Breast epithelium (tissue), 4 donors: ENCODE results near the gene TP53I13. TPM values are rescaled to one million over a fixed set of nuclear protein-coding genes. Genes with fewer than 3 reads are reported as not detected.
A peak's percentile ranks its signal among the peaks of the same experiment; 100 is the strongest.

Experiments
- DNase-seq, 2 donors: peaks; one replicate each; pipeline ENCODE4 v3.0.0-alpha.2; 2019; ENCODE audit warnings: low spot score in 2 of 2
- H3K27ac ChIP-seq, 2 donors: fragments of 200-600 bp; sonication (generic) in 1 of 2; one replicate each; pipeline ENCODE4 v1.5.1; 2016 to 2019; ENCODE audit warnings: mild to moderate bottlenecking in 1 of 2
- H3K27me3 ChIP-seq, 2 donors: fragments of 200-600 bp; sonication (generic) in 1 of 2; one replicate each; pipeline versions ENCODE4 v1.5.1 to v1.6.0; 2017 to 2019; ENCODE audit warnings: control low read depth in 1 of 2, mild to moderate bottlenecking in 1 of 2
- H3K36me3 ChIP-seq: fragments of 200-600 bp; one replicate; pipeline ENCODE4 v1.5.1; 2019
- H3K4me1 ChIP-seq, 2 donors: fragments of 200-600 bp; sonication (generic); one replicate each; pipeline ENCODE4 v1.5.1; 2016 to 2019; ENCODE audit warnings: control low read depth in 1 of 2
- H3K4me3 ChIP-seq, 3 donors: fragments of 200-600 bp; sonication (generic); 1 replicate in 2 of 3; 2 replicates in 1 of 3; pipeline ENCODE4 v1.5.1; 2016 to 2019; ENCODE audit warnings: mild to moderate bottlenecking in 3 of 3, moderate library complexity in 2 of 3
- H3K9me3 ChIP-seq, 2 donors: fragments of 200-600 bp; sonication (generic) in 1 of 2; one replicate each; pipeline ENCODE4 v1.5.1; 2016 to 2019; ENCODE audit warnings: control low read depth in 1 of 2
- POLR2A ChIP-seq: fragments of 450-650 bp; IDR thresholded peaks from one replicate; pipeline ENCODE4 v1.6.1; 2016; ENCODE audit warnings: antibody characterized with exemption, mild to moderate bottlenecking, moderate library complexity
- POLR2AphosphoS5 ChIP-seq, 3 donors: sonication (generic); formaldehyde crosslinking; IDR thresholded peaks; one replicate each; pipeline ENCODE4 v1.6.1; 2017; ENCODE audit warnings: antibody characterized with exemption in 3 of 3
- intact Hi-C: fragments of 100-400 bp; cut with DNase I; formaldehyde crosslinking; loops from one replicate; pipeline ENCODE4 v1.15.1; 2023; ENCODE audit warnings: low total_unique reads
- total RNA-seq, 3 donors: library from RNA; depleted of rRNA; stranded (reverse); fragments of >200 nt; gene quantifications; one replicate each; pipeline ENCODE4 v1.1.0, GENCODE V29; 2016
- TF ChIP-seq, protein P1 (sequence below), 3 donors: fragments of 450-650 bp; IDR thresholded peaks; one replicate each; pipeline ENCODE4 v1.5.1; 2016 to 2017; ENCODE audit warnings: antibody characterized with exemption in 3 of 3, mild to moderate bottlenecking in 3 of 3, moderate library complexity in 3 of 3

TP53I13 gene
- total RNA-seq, 3 donors from 2014 or later = 34.1 to 114 (median 56.0) TPM

DNA sequence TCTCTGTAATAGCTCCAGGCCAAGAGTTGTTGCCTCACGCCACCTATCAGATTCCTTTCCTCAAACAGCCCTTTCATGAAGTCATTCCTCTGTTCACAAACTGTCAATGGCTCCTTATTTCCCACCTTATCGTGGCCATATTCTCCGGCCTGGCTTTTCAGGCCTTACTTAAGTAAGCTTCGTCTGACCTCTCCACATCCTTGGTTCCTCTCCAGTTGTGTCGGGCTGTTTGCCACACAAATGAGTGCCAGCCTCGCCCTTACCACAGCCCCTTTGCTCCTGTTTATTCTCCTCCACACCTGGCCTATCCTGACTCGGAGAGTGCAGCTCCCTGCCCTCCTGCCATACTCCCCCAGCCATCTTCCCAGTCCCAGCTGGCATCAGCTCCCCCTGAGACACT, 2.0 kb downstream of the TP53I13 start:
- intact Hi-C loops = no loop called here
- no peaks in the 10 kb centered on the region for H3K27me3 ChIP-seq
- H3K36me3 ChIP-seq = peaks cover 5% of the 10 kb centered on the region
- no peak for TF ChIP-seq POLR2A
- no peak for TF ChIP-seq POLR2AphosphoS5 (IDR thresholded peaks at IDR 0.05)
- TF ChIP-seq, protein P1, sequence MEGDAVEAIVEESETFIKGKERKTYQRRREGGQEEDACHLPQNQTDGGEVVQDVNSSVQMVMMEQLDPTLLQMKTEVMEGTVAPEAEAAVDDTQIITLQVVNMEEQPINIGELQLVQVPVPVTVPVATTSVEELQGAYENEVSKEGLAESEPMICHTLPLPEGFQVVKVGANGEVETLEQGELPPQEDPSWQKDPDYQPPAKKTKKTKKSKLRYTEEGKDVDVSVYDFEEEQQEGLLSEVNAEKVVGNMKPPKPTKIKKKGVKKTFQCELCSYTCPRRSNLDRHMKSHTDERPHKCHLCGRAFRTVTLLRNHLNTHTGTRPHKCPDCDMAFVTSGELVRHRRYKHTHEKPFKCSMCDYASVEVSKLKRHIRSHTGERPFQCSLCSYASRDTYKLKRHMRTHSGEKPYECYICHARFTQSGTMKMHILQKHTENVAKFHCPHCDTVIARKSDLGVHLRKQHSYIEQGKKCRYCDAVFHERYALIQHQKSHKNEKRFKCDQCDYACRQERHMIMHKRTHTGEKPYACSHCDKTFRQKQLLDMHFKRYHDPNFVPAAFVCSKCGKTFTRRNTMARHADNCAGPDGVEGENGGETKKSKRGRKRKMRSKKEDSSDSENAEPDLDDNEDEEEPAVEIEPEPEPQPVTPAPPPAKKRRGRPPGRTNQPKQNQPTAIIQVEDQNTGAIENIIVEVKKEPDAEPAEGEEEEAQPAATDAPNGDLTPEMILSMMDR (IDR thresholded peaks at IDR 0.05) = no peak
- H3K27ac ChIP-seq = peak overlapping the region; percentile 39 to 91
- peak; percentile 21 to 42 for DNase-seq
- no peaks in the 10 kb centered on the region for H3K9me3 ChIP-seq
- no peak overlapping the region for H3K4me3 ChIP-seq
- peaks cover 8 to 11% of the 10 kb centered on the region in 2 donors for H3K4me1 ChIP-seq

DNA sequence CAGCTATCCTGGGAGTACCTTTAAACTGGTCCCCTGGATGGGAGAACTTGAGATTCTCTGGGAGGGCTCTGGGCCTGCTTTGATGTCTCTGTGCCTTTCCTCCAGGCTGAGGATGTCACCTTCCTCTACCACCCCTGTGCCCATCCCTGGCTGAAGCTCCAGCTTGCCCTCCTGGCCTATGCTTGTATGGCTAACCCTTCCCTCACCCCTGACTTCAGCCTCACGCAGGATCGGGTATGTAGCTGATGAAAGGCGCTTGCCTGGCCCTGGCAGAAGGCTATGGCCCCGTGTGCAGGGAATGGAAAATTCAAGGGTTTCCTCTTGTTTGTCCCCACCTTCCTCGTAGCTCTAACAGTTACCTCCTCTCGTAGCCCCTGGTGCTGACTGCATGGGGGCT, 3.0 kb downstream of the TP53I13 start:
- no peak for DNase-seq
- H3K9me3 ChIP-seq = no peaks in the 10 kb centered on the region
- TF ChIP-seq POLR2AphosphoS5 (IDR thresholded peaks at IDR 0.05) (no peak), POLR2A (no peak)
- TF ChIP-seq, protein P1 (IDR thresholded peaks at IDR 0.05) = no peak
- H3K36me3 ChIP-seq = peaks cover 14% of the 10 kb centered on the region
- peaks cover 5 to 8% of the 10 kb centered on the region in 2 donors for H3K4me1 ChIP-seq
- H3K27me3 ChIP-seq = no peaks in the 10 kb centered on the region
- peak overlapping the region; percentile 14 to 39 for H3K27ac ChIP-seq
- intact Hi-C loops = no loop called here
- no peak overlapping the region for H3K4me3 ChIP-seq

DNA sequence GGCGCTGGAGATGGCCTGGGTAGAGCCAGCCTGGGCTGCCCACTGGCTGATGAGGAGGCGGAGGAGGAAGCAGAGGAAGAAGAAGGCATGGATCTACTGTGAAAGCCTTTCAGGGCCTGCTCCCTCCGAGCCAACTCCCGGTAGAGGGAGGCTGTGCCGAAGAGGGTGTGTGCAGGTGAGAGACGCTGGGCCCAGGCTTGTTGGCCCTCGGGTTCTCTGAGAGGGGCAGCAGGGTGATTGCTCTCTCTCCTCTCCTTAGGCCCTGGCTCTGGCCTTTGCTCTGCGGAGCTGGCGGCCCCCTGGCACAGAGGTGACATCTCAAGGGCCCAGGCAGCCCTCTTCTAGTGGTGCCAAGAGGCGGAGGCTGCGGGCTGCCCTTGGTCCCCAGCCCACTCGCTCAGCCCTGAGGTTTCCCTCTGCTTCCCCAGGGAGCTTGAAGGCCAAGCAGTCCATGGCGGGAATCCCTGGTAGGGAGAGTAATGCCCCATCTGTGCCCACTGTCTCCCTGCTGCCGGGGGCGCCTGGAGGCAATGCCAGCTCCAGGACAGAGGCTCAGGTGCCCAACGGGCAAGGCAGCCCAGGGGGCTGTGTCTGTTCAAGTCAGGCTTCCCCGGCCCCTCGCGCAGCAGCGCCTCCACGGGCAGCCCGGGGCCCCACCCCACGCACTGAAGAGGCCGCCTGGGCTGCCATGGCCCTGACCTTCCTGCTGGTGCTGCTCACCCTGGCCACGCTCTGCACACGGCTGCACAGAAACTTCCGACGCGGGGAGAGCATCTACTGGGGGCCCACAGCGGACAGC, 3.6 kb downstream of the TP53I13 start:
- H3K36me3 ChIP-seq = peaks cover 17% of the 10 kb centered on the region
- H3K9me3 ChIP-seq = no peaks in the 10 kb centered on the region
- peak overlapping the region; percentile 14 to 39 for H3K27ac ChIP-seq
- H3K4me1 ChIP-seq = peaks cover 5 to 8% of the 10 kb centered on the region in 2 donors
- intact Hi-C loops = no loop called here
- H3K27me3 ChIP-seq = no peaks in the 10 kb centered on the region
- peak overlapping the region; percentile 28 to 62 (median 40) for H3K4me3 ChIP-seq
- peak in 1 of 2 donors; percentile 43 for DNase-seq
- TF ChIP-seq POLR2A (no peak), POLR2AphosphoS5 (IDR thresholded peaks at IDR 0.05) (no peak)
- TF ChIP-seq, protein P1 (IDR thresholded peaks at IDR 0.05) = no peak

DNA sequence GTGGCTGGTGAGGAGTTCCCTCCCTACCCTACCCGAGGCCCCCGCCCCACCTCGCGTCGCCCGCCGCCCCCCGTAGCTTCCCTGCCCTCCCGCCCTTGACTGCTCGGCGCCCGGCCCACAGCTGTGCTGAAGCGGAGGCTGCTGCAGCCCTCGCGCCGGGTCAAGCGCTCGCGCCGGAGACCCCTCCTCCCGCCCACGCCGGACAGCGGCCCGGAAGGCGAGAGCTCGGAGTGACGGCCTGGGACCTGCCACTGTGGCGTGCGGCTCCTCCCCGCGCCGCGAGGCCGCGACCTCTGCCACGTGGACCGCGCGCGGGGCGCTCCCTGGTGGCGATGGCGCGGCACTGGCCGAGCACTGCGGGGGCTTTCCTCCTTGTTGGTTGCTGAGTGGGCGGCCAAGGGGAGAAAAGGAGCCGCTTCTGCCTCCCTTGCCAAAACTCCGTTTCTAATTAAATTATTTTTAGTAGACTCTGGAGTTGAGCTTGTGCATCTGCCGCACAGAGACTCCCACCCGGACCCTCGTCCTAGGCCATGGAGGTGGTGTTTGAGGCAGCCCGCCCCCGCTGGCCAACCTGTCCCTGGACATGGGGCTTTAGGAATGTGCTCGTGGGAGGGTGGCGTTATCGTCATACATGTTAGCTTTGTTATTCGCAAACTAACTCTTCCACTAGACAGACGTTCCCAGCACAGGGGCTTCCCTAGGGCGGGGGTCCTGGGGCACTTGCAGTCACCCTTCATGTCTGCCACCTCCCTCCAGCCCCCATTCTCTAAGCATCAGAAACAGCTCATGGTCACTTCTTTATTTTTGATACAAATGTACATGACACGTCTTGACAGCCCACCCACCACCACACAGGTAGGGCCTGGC, 4.4 kb downstream of the TP53I13 start:
- peak in 1 of 2 donors; percentile 49 for DNase-seq
- Histone ChIP-seq H3K4me1 (peaks cover 5 to 8% of the 10 kb centered on the region in 2 donors), H3K27me3 (no peaks in the 10 kb centered on the region), H3K4me3 (peak overlapping the region; percentile 28 to 62 (median 40)), H3K36me3 (peaks cover 17% of the 10 kb centered on the region), H3K9me3 (no peaks in the 10 kb centered on the region), H3K27ac (peak overlapping the region; percentile 14 to 39)
- TF ChIP-seq POLR2AphosphoS5 (IDR thresholded peaks at IDR 0.05) (no peak), POLR2A (no peak)
- TF ChIP-seq, protein P1 (IDR thresholded peaks at IDR 0.05) = peak; percentile 23 to 63 (median 53)
- intact Hi-C loops = no loop called here

DNA sequence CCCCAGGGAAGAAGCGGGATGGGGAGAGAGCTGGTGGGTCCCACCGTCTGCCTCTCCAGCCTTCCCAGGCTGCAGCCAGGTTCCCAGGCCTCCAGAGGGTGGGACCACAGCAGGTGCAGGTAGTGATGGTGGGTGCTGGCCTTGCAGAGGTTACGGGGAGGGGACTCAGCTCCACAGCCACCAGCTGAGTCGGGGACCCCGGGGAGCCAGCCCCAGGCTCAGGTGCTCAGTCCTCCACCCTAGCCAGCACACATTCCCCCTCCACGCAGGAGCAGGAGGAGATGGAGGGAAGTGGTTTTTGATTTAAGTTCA, 5.0 kb downstream of the TP53I13 start:
- intact Hi-C loops = no loop called here
- TF ChIP-seq POLR2A = no peak
- TF ChIP-seq, protein P1 (IDR thresholded peaks at IDR 0.05) = no peak
- TF ChIP-seq POLR2AphosphoS5 (IDR thresholded peaks at IDR 0.05) = no peak
- H3K27ac ChIP-seq = no peak overlapping the region

More for the DNA sequence above, 5.0 kb downstream of the TP53I13 start:
- Histone ChIP-seq H3K36me3 (peaks cover 17% of the 10 kb centered on the region), H3K4me1 (peaks cover 5 to 8% of the 10 kb centered on the region in 2 donors), H3K27me3 (no peaks in the 10 kb centered on the region), H3K4me3 (no peak overlapping the region), H3K9me3 (no peaks in the 10 kb centered on the region)
- peak in 1 of 2 donors; percentile 22 for DNase-seq
